Hepatocyte (in vitro differentiated cells): ENCODE results near the gene GPR89A.

Experiments
- CTCF ChIP-seq: fragments of 200-600 bp; sonication (generic); IDR thresholded peaks from 2 replicates; pipeline ENCODE4 v1.5.1; 2016; ENCODE audit warnings: antibody characterized with exemption, mild to moderate bottlenecking; ENCODE audit not compliant: poor library complexity
- EZH2 ChIP-seq: fragments of 200-600 bp; sonication (generic); IDR thresholded peaks from 2 replicates; pipeline ENCODE4 v1.6.1; 2016; ENCODE audit warnings: antibody characterized with exemption, mild to moderate bottlenecking, borderline replicate concordance
- EZH2phosphoT487 ChIP-seq: fragments of 200-600 bp; sonication (generic); IDR thresholded peaks from one replicate; pipeline ENCODE4 v1.6.1; 2018; ENCODE audit warnings: antibody characterized with exemption, mild to moderate bottlenecking, low read depth, moderate library complexity; ENCODE audit not compliant: unreplicated experiment, severe bottlenecking

GRCh38 chr1:145688328-145688727 lies 80.5 kb downstream of the GPR89A start:
- TF ChIP-seq CTCF = no peak
- TF ChIP-seq EZH2 = no peak
- no peak for TF ChIP-seq EZH2phosphoT487
